GM21786 (cell line): Measurements from ENCODE around the gene CHMP2A.
"Not testable (repeated sequence)": the region's sequence is repeated elsewhere in the genome, so short reads cannot be mapped to it uniquely, and the experiment has no call there.

Experiments used
- ATAC-seq: cut with Tn5 transposase; IDR thresholded peaks from one replicate; pipeline ENCODE4 v1.9.1; 2021; ENCODE audit not compliant: unreplicated experiment

The CHMP2A gene

GRCh38 chr19:58554494-58555368 lies at the start of gene CHMP2A:
Gene CHMP2A, minus strand, starts transcription at chr19:58555105. Its CDS starts 893 bp downstream, at chr19:58554212.
- ATAC-seq = peak; percentile 25

GRCh38 chr19:58586133-58586765 lies 31.3 kb upstream of the CHMP2A start:
- no peak for ATAC-seq

- no peak for ATAC-seq
Measured at GRCh38 chr19:58585442-58586132, 30.7 kb upstream of the CHMP2A start.

GRCh38 chr19:58584498-58585441 lies 29.9 kb upstream of the CHMP2A start:
- ATAC-seq = no peak

GRCh38 chr19:58582985-58583384 lies 28.1 kb upstream of the CHMP2A start:
- no peak for ATAC-seq

GRCh38 chr19:58581227-58582141 lies 26.6 kb upstream of the CHMP2A start:
- peak; percentile 77 for ATAC-seq

GRCh38 chr19:58579473-58580142 lies 24.7 kb upstream of the CHMP2A start:
- no peak for ATAC-seq

- ATAC-seq = no peak
Measured at GRCh38 chr19:58578012-58578925, 23.4 kb upstream of the CHMP2A start.

- not testable (repeated sequence) for ATAC-seq
Measured at GRCh38 chr19:58577581-58577980, 22.7 kb upstream of the CHMP2A start.

GRCh38 chr19:58575183-58576041 lies 20.5 kb upstream of the CHMP2A start:
- peak; percentile 40 for ATAC-seq

- no peak for ATAC-seq
Measured at GRCh38 chr19:58573658-58574164, 18.8 kb upstream of the CHMP2A start.

GRCh38 chr19:58572818-58573657 lies 18.1 kb upstream of the CHMP2A start, which contains the start of gene MZF1:
Gene MZF1, minus strand, starts transcription at chr19:58573335. Its CDS starts 1,946 bp downstream, at chr19:58571389.
- ATAC-seq = peak; percentile 53

GRCh38 chr19:58572026-58572817 lies 17.3 kb upstream of the CHMP2A start:
- no peak for ATAC-seq

- ATAC-seq = no peak
Measured at GRCh38 chr19:58571575-58571947, 16.7 kb upstream of the CHMP2A start.
